GM12878 (cell line): ENCODE results near the gene GLI1. TPM values are rescaled to one million over a fixed set of nuclear protein-coding genes. Genes with fewer than 3 reads are reported as not detected.
A peak's percentile ranks its signal among the peaks of the same experiment; 100 is the strongest.

Source experiments
- ATAC-seq: fragments of 200-7000 bp; cut with Tn5 transposase; 3 replicates; pipeline ENCODE4 v1.9.1; 2020; ENCODE audit warnings: mild to moderate bottlenecking, moderate library complexity
- BruUV-seq: library from RNA; stranded (reverse); fragments of 400-500 nt; replicated peaks from 2 replicates; lab custom pipeline; 2021; lab: Mats Ljungman, UMichigan
- CTCF ChIA-PET: fragments of 300-600 bp; sonication (Branson Sonifier 250); formaldehyde crosslinking; extraction: SDS; loops from one replicate; lab custom pipeline; 2021; ENCODE audit warnings: inconsistent platforms; lab: Yijun Ruan, JAX
- POLR2A ChIA-PET: fragments of 350-600 bp; formaldehyde crosslinking; extraction: SDS; loops from one replicate; lab custom pipeline; 2021; ENCODE audit warnings: inconsistent platforms; lab: Charles Lee
- RAD21 ChIA-PET: fragments of 300-600 bp; sonication (Branson Sonifier 250); formaldehyde crosslinking; loops from one replicate; lab custom pipeline; 2023; ENCODE audit warnings: antibody characterized with exemption; ENCODE audit not compliant: unreplicated experiment; lab: Charles Lee
- SMC1A ChIA-PET: fragments of 300-600 bp; sonication (Branson Sonifier 250); formaldehyde crosslinking; loops from one replicate; lab custom pipeline; 2023; ENCODE audit not compliant: unreplicated experiment, uncharacterized antibody; lab: Charles Lee
- DNase-seq: peaks from one replicate; pipeline ENCODE4 v3.0.0-alpha.2; 2011; ENCODE audit warnings: low read depth, low spot score
- FAIRE-seq: peaks from 3 replicates; lab custom pipeline; 2011; peaks lifted over from hg19 to GRCh38; lab: Jason Lieb, UNC
- H2AFZ ChIP-seq: 2 replicates; pipeline ENCODE4 v1.6.0; 2011; ENCODE audit warnings: low read depth, low read length, control low read depth; ENCODE audit not compliant: control insufficient read depth
- H3K27ac ChIP-seq: 2 replicates; pipeline ENCODE4 v1.5.1; 2011; ENCODE audit warnings: control low read depth; ENCODE audit not compliant: control insufficient read depth, insufficient read depth
- H3K27me3 ChIP-seq, 2 experiments: replicated peaks in 1 of 2; 2 replicates each; pipeline versions ENCODE4 v1.6.0 to v1.6.1; 2011; ENCODE audit warnings: low read length in 1 of 2; ENCODE audit not compliant: control insufficient read depth in 2 of 2, insufficient read depth in 2 of 2
- H3K36me3 ChIP-seq, 2 experiments: 2 replicates each; pipeline ENCODE4 v1.5.1; 2011; ENCODE audit warnings: low read length in 1 of 2; ENCODE audit not compliant: control insufficient read depth in 2 of 2, insufficient read depth in 2 of 2
- H3K4me1 ChIP-seq: 2 replicates; pipeline ENCODE4 v1.6.1; 2011; ENCODE audit warnings: mild to moderate bottlenecking, low read length, moderate library complexity, mixed read lengths; ENCODE audit not compliant: control insufficient read depth, insufficient read depth
- H3K4me2 ChIP-seq: 2 replicates; pipeline ENCODE4 v1.6.0; 2011; ENCODE audit warnings: control low read depth; ENCODE audit not compliant: control insufficient read depth, insufficient read depth
- H3K4me3 ChIP-seq: fragments of 200-600 bp; sonication (generic); 2 replicates; pipeline ENCODE4 v1.5.1; 2016
- H3K79me2 ChIP-seq: 2 replicates; pipeline ENCODE4 v1.6.0; 2011; ENCODE audit warnings: low read length; ENCODE audit not compliant: control insufficient read depth, insufficient read depth
- H3K9ac ChIP-seq: 2 replicates; pipeline ENCODE4 v1.8.0; 2011; ENCODE audit warnings: low read length, control low read depth, mixed read lengths; ENCODE audit not compliant: control insufficient read depth, insufficient read depth
- H3K9me3 ChIP-seq: replicated peaks from 3 replicates; pipeline ENCODE4 v1.5.1; 2011; ENCODE audit warnings: mild to moderate bottlenecking, low read length; ENCODE audit not compliant: control insufficient read depth, insufficient read depth
- H4K20me1 ChIP-seq: 2 replicates; pipeline ENCODE4 v1.6.0; 2011; ENCODE audit not compliant: control insufficient read depth, insufficient read depth
- YY1 ChIP-seq: IDR thresholded peaks from 2 replicates; pipeline ENCODE4 v1.6.1; 2011; ENCODE audit warnings: low read depth, mild to moderate bottlenecking, low read length
- WGBS: methylation state at CpG from one replicate; pipeline ENCODE4 v1.1.6; 2016; ENCODE audit warnings: low lambda C conversion rate; ENCODE audit not compliant: insufficient replicate concordance, insufficient coverage; ENCODE audit errors: missing lambda C conversion rate; 5-methylcytosine and 5-hydroxymethylcytosine counted together
- in situ Hi-C: fragments of 300-500 bp; cut with MboI; formaldehyde crosslinking; loops from 9 replicates; pipeline ENCODE4 v1.14.3; 2018; ENCODE audit warnings: mixed read lengths
- intact Hi-C: fragments of 100-400 bp; cut with micrococcal nuclease; formaldehyde crosslinking; loops from one replicate; pipeline ENCODE4 v1.14.2; 2022; ENCODE audit not compliant: unreplicated experiment
- polyA plus RNA-seq, 11 experiments: library from polyadenylated mRNA; depleted of rRNA in 4 of 11; unstranded in 6 of 11; stranded (reverse) in 5 of 11; fragments of >200 nt; fragmentation: Nextera tagmentation in 4 of 11; fragmentation: Illumina TruSeq in 1 of 11; extraction: Ambion mirVana in 4 of 11; extraction: Trizol in 1 of 11; gene quantifications; 1 replicate in 1 of 11; 2 replicates in 10 of 11; pipeline versions ENCODE4 v1.2.1 to v1.2.3, GENCODE V29; 2011 to 2016; ENCODE audit warnings: inconsistent platforms in 2 of 11, missing spikeins in 2 of 11, low read depth in 1 of 11
- total RNA-seq, 4 experiments: library from RNA; depleted of rRNA in 3 of 4; stranded (reverse); fragments of >200 nt in 3 of 4; fragmentation: Illumina TruSeq in 1 of 4; extraction: Trizol in 1 of 4; gene quantifications; 2 replicates each; pipeline versions ENCODE4 v1.2.1 to v1.2.3, GENCODE V29; 2013 to 2021
- TF ChIP-seq, protein P1 (sequence below): fragments of 450-650 bp; IDR thresholded peaks from 2 replicates; pipeline ENCODE4 v1.6.1; 2017; ENCODE audit warnings: mild to moderate bottlenecking, moderate library complexity

Gene GLI1
- total and polyA plus RNA-seq, 10 of the 15 experiments (the other 5 are each of a cell fraction or from before 2014, with no cell fraction given), result 0.27 to 1.2 (median 0.49) TPM

DNA sequence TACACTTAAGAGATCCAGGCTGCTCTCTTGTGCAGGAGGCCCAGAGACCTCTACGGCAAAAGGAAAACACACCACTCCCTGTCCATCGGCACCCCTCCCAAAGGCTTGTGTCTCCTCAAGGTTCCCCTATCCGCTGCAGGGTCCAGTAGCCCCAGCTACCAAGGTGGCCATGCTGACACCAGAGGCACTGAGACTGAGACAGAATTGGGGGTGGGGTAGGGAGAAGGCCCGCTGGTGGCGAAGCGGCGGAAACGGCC is 60.1 kb downstream of the GLI1 start:
- no peak for FAIRE-seq
- no peak overlapping the region for H2AFZ ChIP-seq
- under 1% methylated on average over 8 of the region's 8 CpGs for WGBS
- POLR2A ChIA-PET, result interaction anchor here (0.6 to 1.6 kb wide), 5 partner anchors 17 to 290 kb away, joined by 3 to 11 read pairs (median 3); partner anchors contain the start of genes ARHGEF25 and SHMT2
- H3K36me3 ChIP-seq, result peaks cover 18 to 27% of the 10 kb centered on the region in 2 experiments
- H3K27ac ChIP-seq, result peak overlapping the region; percentile 96
- peak; percentile 40 for ATAC-seq
- peak overlapping the region; percentile 98 for H3K4me3 ChIP-seq
- peaks cover 4% of the 10 kb centered on the region; the same call in 1 of the 2 replicates for H4K20me1 ChIP-seq
- intact Hi-C loops (loop anchor here (5.0 kb wide), 2 partner anchors 42 to 57 kb away; partner anchors contain the start of gene ARHGAP9), in situ Hi-C loops (no loop called here)
- H3K9me3 ChIP-seq, result no peaks in the 10 kb centered on the region
- peaks cover 46% of the 10 kb centered on the region for H3K79me2 ChIP-seq
- DNase-seq, result no peak
- H3K4me2 ChIP-seq, result peak overlapping the region; percentile 61
- peaks cover 23% of the 10 kb centered on the region for H3K4me1 ChIP-seq
- no TSS peak for BruUV-seq
- no peaks in the 10 kb centered on the region for H3K27me3 ChIP-seq
- RAD21 ChIA-PET, result interaction anchor here (1.2 to 2.4 kb wide), 2 partner anchors 43 to 67 kb away, joined by 3 to 9 read pairs; no protein-coding TSS in a partner anchor
- H3K9ac ChIP-seq, result peak overlapping the region; percentile 97
- 0 out of 2 replicates have a peak, but pooled peaks have one; percentile 2 for TF ChIP-seq YY1
- TF ChIP-seq, protein P1, sequence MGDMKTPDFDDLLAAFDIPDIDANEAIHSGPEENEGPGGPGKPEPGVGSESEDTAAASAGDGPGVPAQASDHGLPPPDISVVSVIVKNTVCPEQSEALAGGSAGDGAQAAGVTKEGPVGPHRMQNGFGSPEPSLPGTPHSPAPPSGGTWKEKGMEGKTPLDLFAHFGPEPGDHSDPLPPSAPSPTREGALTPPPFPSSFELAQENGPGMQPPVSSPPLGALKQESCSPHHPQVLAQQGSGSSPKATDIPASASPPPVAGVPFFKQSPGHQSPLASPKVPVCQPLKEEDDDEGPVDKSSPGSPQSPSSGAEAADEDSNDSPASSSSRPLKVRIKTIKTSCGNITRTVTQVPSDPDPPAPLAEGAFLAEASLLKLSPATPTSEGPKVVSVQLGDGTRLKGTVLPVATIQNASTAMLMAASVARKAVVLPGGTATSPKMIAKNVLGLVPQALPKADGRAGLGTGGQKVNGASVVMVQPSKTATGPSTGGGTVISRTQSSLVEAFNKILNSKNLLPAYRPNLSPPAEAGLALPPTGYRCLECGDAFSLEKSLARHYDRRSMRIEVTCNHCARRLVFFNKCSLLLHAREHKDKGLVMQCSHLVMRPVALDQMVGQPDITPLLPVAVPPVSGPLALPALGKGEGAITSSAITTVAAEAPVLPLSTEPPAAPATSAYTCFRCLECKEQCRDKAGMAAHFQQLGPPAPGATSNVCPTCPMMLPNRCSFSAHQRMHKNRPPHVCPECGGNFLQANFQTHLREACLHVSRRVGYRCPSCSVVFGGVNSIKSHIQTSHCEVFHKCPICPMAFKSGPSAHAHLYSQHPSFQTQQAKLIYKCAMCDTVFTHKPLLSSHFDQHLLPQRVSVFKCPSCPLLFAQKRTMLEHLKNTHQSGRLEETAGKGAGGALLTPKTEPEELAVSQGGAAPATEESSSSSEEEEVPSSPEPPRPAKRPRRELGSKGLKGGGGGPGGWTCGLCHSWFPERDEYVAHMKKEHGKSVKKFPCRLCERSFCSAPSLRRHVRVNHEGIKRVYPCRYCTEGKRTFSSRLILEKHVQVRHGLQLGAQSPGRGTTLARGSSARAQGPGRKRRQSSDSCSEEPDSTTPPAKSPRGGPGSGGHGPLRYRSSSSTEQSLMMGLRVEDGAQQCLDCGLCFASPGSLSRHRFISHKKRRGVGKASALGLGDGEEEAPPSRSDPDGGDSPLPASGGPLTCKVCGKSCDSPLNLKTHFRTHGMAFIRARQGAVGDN, result no peak
- TF ChIP-seq, all 136 proteins: peak for 1
- SMC1A ChIA-PET, result interaction anchor here (1.1 to 1.6 kb wide), 3 partner anchors 19 to 90 kb away, joined by 3 to 5 read pairs (median 3); no protein-coding TSS in a partner anchor
- CTCF ChIA-PET, result interaction anchor here (1.2 to 4.0 kb wide), 4 partner anchors 26 to 237 kb away, joined by 3 to 13 read pairs (median 4); no protein-coding TSS in a partner anchor
